HepG2 (cell line): Measurements from ENCODE around the gene DVL3. TPM values are rescaled to one million over a fixed set of nuclear protein-coding genes. Genes with fewer than 3 reads are reported as not detected.

Source experiments
- CREM ChIP-seq, 2 experiments: sonication (generic) in 1 of 2; formaldehyde crosslinking in 1 of 2; IDR thresholded peaks; 2 replicates each; pipeline versions ENCODE4 v1.4.0 to v1.6.1; 2016 to 2020; ENCODE audit warnings: antibody characterized with exemption in 1 of 2, mild to moderate bottlenecking in 1 of 2, missing genetic modification reagents in 1 of 2
- FOXP4 ChIP-seq: sonication (generic); formaldehyde crosslinking; IDR thresholded peaks from 2 replicates; pipeline ENCODE4 v1.4.0; 2020; ENCODE audit warnings: missing genetic modification reagents
- HDAC6 ChIP-seq: fragments of 200-600 bp; sonication (generic); IDR thresholded peaks from 2 replicates; pipeline ENCODE4 v1.7.0; 2017; ENCODE audit warnings: mild to moderate bottlenecking, antibody characterized with exemption, low read length, low read depth
- HNF1A ChIP-seq, 2 experiments: sonication (generic) in 1 of 2; formaldehyde crosslinking in 1 of 2; IDR thresholded peaks; 2 replicates each; pipeline versions ENCODE4 v1.4.0 to v1.6.1; 2016 to 2020; ENCODE audit warnings: borderline replicate concordance in 1 of 2, low read depth in 1 of 2, mild to moderate bottlenecking in 1 of 2, missing genetic modification reagents in 1 of 2
- IRF1 ChIP-seq: sonication (generic); formaldehyde crosslinking; IDR thresholded peaks from 2 replicates; pipeline ENCODE4 v1.4.0; 2020; ENCODE audit warnings: low read depth, mild to moderate bottlenecking, missing genetic modification reagents
- MZF1 ChIP-seq: sonication (generic); formaldehyde crosslinking; IDR thresholded peaks from 2 replicates; pipeline ENCODE4 v1.8.1; 2023; ENCODE audit warnings: mild to moderate bottlenecking, missing genetic modification reagents, borderline replicate concordance
- NPAS2 ChIP-seq: sonication (generic); formaldehyde crosslinking; IDR thresholded peaks from 2 replicates; pipeline ENCODE4 v1.8.0; 2022; ENCODE audit warnings: mild to moderate bottlenecking, missing genetic modification reagents, borderline replicate concordance
- RBFOX2 ChIP-seq: fragments of 200-400 bp; formaldehyde crosslinking; IDR thresholded peaks from 2 replicates; pipeline ENCODE4 v1.6.1; 2017; ENCODE audit warnings: low read depth, mild to moderate bottlenecking, low read length
- RBM39 ChIP-seq: fragments of 200-400 bp; formaldehyde crosslinking; IDR thresholded peaks from one replicate; pipeline ENCODE4 v1.6.1; 2018; ENCODE audit warnings: antibody characterized with exemption, mild to moderate bottlenecking, low read depth, low read length; ENCODE audit not compliant: poor library complexity, severe bottlenecking
- SALL1 ChIP-seq: sonication (generic); formaldehyde crosslinking; IDR thresholded peaks from 2 replicates; pipeline ENCODE4 v1.8.0; 2022; ENCODE audit warnings: mild to moderate bottlenecking, missing genetic modification reagents
- ZNF280D ChIP-seq: sonication (generic); formaldehyde crosslinking; IDR thresholded peaks from 2 replicates; pipeline ENCODE4 v1.5.1; 2020; ENCODE audit warnings: mild to moderate bottlenecking, missing genetic modification reagents
- ZNF335 ChIP-seq: sonication (generic); formaldehyde crosslinking; IDR thresholded peaks from 2 replicates; pipeline ENCODE4 v1.4.0; 2020; ENCODE audit warnings: missing genetic modification reagents
- ZNF720 ChIP-seq: sonication (generic); formaldehyde crosslinking; IDR thresholded peaks from 2 replicates; pipeline ENCODE4 v1.4.0; 2020; ENCODE audit warnings: missing genetic modification reagents
- polyA plus RNA-seq, 8 experiments: library from polyadenylated mRNA; depleted of rRNA in 3 of 8; stranded (reverse) in 7 of 8; unstranded in 1 of 8; fragments of >200 nt; fragmentation: Illumina TruSeq in 4 of 8; extraction: Trizol in 4 of 8; gene quantifications; 2 replicates each; pipeline versions ENCODE4 v1.2.1 to v1.2.3, GENCODE V29; 2011 to 2016; ENCODE audit warnings: low read depth in 4 of 8, missing spikeins in 1 of 8, mixed read lengths in 1 of 8; ENCODE audit not compliant: insufficient read depth in 1 of 8
- total RNA-seq, 5 experiments: library from RNA; depleted of rRNA; stranded (reverse); fragments of >200 nt; fragmentation: Illumina TruSeq; extraction: Trizol; gene quantifications; 2 replicates each; pipeline ENCODE4 v1.2.3, GENCODE V29; 2016; ENCODE audit warnings: low read depth in 1 of 5

The DVL3 gene
- total and polyA plus RNA-seq, 2 of the 13 experiments (the other 11 are each of a cell fraction or from before 2014, with no cell fraction given), result 29.0 to 36.1 TPM

- no peak for TF ChIP-seq HNF1A (IDR thresholded peaks at IDR 0.05; ENCODE audit: low read depth)
- TF ChIP-seq HNF1A (CRISPR knock-in tag; IDR thresholded peaks at IDR 0.05; ENCODE audit: borderline replicate concordance), result peak; percentile 19; the same call in 1 of the 2 replicates
- TF ChIP-seq NPAS2 (CRISPR knock-in tag), result no peak
- 0 out of 2 replicates have a peak, but pooled peaks have one; percentile 1 for TF ChIP-seq IRF1 (CRISPR knock-in tag)
- TF ChIP-seq FOXP4 (CRISPR knock-in tag), result 0 out of 2 replicates have a peak, but pooled peaks have one; percentile 31
- TF ChIP-seq HDAC6, result no peak
- TF ChIP-seq RBM39, result peak; percentile 50
- no peak for TF ChIP-seq ZNF280D (CRISPR knock-in tag)
- TF ChIP-seq CREM (IDR thresholded peaks at IDR 0.05), result peak; percentile 61
- TF ChIP-seq CREM (CRISPR knock-in tag; IDR thresholded peaks at IDR 0.05), result no peak
- peak; percentile 84; the same call in 1 of the 2 replicates for TF ChIP-seq ZNF335 (CRISPR knock-in tag)
- no peak for TF ChIP-seq MZF1 (CRISPR knock-in tag)
- no peak for TF ChIP-seq ZNF720 (CRISPR knock-in tag)
- peak; percentile 63 for TF ChIP-seq SALL1 (CRISPR knock-in tag)
- peak; percentile 86 for TF ChIP-seq RBFOX2
These were observed 30.4 kb downstream of the DVL3 start (continued) for GRCh38 chr3:184185461-184186183.
